ENCODE data around the gene TNFSF15.
A peak's percentile ranks its signal among the peaks of the same experiment; 100 is the strongest.

Gene TNFSF15

DNA sequence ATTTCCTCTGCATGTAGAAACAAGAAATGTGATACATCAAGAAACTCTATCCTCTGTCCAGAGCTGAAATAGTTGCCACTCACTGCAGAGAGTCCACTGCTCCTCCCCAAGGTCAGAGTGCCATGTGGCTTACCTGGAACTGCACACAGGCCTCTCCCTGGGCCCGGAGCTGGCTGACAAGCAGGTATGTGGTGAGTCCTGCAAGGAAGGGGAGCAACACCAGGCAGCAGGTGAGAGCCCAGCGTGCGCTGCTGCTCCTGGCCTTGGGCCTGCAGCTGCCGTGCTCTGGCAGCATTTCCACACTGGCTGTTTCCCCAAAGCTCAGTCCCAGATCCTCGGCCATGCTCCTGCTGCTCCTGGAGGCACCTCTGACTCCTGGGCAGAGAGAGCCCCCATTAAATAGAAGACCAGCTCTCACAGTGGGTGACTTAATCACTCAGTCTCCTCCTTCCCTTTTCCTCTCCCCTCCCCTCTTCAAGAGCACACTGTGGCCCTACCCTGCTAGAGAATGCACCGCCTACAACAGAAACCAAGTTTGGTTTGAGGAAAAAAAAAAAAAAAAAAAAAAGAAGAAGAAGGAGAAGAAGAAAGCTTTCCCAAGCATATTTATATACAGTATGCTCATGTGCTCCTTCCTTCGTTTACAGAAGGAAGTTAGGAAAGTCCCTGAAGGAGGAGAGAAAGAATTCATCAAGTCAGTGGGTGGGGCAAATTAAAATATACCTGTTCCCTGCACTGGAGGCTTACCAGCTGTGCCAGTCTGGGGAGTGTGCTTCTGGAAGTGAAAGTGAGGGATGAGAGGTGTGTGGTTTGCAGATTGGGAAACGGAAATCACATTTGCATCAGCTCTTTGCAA lies at the start of gene TNFSF15:
Gene TNFSF15 (minus strand): TSS at position 370 of the 856 bp plus-strand sequence. CDS start 27 bp downstream, at position 343.
- H3K4me3 ChIP-seq (ENCODE audit: low read depth, low read length) = no peak within 1 kb of the TSS
- TF ChIP-seq, protein P1, sequence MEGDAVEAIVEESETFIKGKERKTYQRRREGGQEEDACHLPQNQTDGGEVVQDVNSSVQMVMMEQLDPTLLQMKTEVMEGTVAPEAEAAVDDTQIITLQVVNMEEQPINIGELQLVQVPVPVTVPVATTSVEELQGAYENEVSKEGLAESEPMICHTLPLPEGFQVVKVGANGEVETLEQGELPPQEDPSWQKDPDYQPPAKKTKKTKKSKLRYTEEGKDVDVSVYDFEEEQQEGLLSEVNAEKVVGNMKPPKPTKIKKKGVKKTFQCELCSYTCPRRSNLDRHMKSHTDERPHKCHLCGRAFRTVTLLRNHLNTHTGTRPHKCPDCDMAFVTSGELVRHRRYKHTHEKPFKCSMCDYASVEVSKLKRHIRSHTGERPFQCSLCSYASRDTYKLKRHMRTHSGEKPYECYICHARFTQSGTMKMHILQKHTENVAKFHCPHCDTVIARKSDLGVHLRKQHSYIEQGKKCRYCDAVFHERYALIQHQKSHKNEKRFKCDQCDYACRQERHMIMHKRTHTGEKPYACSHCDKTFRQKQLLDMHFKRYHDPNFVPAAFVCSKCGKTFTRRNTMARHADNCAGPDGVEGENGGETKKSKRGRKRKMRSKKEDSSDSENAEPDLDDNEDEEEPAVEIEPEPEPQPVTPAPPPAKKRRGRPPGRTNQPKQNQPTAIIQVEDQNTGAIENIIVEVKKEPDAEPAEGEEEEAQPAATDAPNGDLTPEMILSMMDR (IDR thresholded peaks at IDR 0.05; ENCODE audit: low read depth, low read length, missing control alignments) = no peak
- peak; percentile 46 for DNase-seq (ENCODE audit: low read depth)

DNA sequence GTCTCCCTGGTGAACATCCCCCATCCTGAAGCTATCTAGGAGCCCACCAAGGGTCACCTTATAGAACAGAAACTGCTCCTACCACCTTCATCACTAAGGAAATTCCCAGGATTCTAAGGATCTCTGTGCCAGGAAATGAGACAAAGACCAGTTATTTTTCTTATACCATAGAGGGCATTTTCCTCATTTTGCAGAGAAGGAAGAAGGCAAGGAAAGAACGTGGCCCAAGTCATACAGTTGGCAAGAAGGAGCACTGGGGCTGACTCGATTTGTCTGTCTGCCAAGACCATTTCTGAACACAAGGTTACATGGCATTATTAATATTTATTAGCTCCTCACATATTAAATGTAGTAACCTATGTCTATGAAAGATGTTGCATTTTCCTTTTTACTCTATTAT lies 49.6 kb upstream of the TNFSF15 start:
- DNase-seq (ENCODE audit: low read depth) = no peak
- H3K4me3 ChIP-seq (ENCODE audit: low read depth, low read length) = no peak overlapping the region
- TF ChIP-seq, protein P1 (IDR thresholded peaks at IDR 0.05; ENCODE audit: low read depth, low read length, missing control alignments) = no peak

DNA sequence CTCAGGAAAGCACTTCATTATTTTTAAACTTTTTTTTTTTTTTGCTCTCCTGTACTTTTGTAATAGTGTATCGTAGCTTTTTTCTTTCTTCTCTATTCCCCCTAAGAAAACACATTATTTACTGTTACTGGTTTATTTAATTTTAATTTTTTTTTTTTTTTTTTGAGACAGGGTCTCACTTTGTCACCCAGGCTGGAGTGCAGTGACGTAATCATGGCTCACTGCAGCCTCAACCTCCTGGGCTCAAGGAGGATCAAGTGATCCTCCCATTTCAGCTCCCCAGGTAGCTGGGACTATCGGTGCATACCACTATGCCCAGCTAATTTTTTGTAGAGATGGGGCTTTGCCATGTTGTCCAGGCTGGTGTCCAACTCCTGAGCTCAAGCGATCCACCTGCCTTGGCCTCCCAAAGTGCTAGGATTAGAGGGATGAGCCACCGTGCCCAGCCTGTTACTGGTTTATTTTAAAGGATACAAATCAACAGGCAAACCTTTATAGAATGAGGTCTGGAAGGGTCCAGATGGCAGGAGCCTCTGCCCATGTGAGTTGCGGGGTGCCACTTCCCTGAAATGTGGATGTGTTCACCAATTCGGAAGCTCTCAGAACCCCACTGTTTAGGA lies 49.0 kb upstream of the TNFSF15 start:
- DNase-seq (ENCODE audit: low read depth) = no peak
- H3K4me3 ChIP-seq (ENCODE audit: low read depth, low read length) = no peak overlapping the region
- TF ChIP-seq, protein P1 (IDR thresholded peaks at IDR 0.05; ENCODE audit: low read depth, low read length, missing control alignments) = no peak

DNA sequence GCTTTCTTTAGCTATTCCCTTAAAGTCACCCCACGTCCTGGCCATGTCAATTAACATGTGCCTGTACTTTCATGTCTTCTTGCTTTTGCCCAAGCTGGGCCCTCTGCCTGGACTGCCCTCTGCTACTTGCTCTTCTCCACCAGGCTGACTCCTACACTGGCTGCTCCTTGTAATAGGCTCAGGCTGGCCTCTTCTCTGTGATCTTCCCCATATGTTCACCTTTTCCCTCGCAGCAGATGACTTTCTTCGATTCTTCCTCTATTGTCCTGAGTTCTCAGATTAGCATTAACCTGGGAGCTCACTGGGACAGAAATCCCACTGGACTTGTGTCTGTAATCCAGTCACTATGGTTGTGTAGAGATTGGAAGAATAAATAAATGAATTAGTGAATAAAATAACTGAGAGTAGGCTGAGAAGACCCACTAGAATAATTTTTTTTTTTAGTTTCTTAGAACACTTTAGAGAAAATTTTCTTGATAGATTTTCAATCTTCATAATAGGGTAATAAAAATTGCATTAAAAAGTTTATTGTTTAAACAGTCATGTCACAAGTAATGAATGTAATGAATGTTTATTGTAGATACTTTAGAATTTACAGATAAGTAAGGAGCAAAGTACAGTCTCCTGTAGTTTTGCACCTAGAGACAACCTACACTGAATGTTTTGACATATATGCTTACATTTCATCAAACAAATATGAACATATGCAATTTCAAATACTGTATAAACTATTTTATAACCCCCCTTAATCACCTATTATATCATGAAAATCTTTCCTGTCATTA lies 47.4 kb upstream of the TNFSF15 start:
- no peak overlapping the region for H3K4me3 ChIP-seq (ENCODE audit: low read depth, low read length)
- no peak for DNase-seq (ENCODE audit: low read depth)
- TF ChIP-seq, protein P1 (IDR thresholded peaks at IDR 0.05; ENCODE audit: low read depth, low read length, missing control alignments) = no peak

DNA sequence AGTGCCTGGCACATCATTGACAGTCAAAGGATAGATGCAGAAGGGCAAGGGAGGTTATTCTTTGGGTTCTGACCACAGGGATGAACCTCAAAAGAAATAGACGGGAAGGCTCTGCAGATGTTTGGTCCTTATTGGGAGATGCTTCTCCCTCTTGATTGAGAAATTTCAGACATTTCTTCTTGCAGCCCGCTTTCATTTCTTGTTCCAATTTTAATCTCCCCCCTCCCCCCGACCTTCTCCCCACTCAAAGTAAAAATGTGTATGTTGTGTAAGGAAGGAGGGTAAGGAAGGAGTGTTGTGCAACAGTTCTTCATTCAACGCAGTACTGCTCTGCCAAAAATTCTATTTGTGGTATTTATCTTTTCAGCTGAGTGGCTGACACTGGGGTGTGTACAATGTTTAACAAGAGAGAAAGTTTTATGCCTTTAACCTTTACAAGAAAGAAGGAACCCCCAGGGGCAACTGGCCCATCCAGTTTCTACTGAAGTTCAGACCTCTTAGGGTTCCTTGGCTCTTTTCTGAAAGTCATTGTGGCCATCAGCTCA lies 46.3 kb upstream of the TNFSF15 start:
- no peak for DNase-seq (ENCODE audit: low read depth)
- no peak overlapping the region for H3K4me3 ChIP-seq (ENCODE audit: low read depth, low read length)
- TF ChIP-seq, protein P1 (IDR thresholded peaks at IDR 0.05; ENCODE audit: low read depth, low read length, missing control alignments) = no peak

DNA sequence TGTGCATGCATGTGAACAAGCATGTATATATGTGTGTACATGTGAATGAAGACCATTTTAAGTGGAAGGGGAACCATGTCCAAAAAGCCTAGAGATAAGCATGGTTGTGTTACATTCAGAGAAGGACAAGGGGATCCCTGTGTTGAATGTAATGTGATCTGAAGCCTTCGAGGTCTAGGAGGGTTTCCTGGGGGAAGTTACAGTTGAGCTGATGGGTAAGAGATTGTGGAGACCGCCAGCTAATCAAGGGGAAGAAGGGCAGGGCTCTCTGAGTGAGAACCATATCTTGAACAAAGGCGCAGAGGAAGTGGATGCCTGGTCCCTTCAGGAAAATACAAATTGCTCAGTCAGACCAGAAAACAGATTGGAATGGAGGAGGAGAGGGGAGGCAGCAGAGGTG lies 45.5 kb upstream of the TNFSF15 start:
- DNase-seq (ENCODE audit: low read depth) = no peak
- TF ChIP-seq, protein P1 (IDR thresholded peaks at IDR 0.05; ENCODE audit: low read depth, low read length, missing control alignments) = no peak

More for the DNA sequence above, 45.5 kb upstream of the TNFSF15 start:
- no peak overlapping the region for H3K4me3 ChIP-seq (ENCODE audit: low read depth, low read length)
